Thyroid gland (tissue), 4 donors: ENCODE data around the gene SELENOK. TPM values are rescaled to one million over a fixed set of nuclear protein-coding genes. Genes with fewer than 3 reads are reported as not detected.
"Not testable (repeated sequence)": the region's sequence is repeated elsewhere in the genome, so short reads cannot be mapped to it uniquely, and the experiment has no call there.

Experiments used
- DNase-seq, 2 donors: peaks; one replicate each; pipeline ENCODE4 v3.0.0-alpha.2; 2019
- H3K27ac ChIP-seq, 3 donors: fragments of 200-600 bp; sonication (generic); 1 replicate in 2 of 3; 2 replicates in 1 of 3; pipeline ENCODE4 v1.5.1; 2016 to 2019; ENCODE audit warnings: mild to moderate bottlenecking in 1 of 3, moderate library complexity in 1 of 3
- H3K27me3 ChIP-seq: fragments of 200-600 bp; sonication (generic); one replicate; pipeline ENCODE4 v1.5.1; 2019
- H3K36me3 ChIP-seq, 2 donors: fragments of 200-600 bp; sonication (generic); one replicate each; pipeline ENCODE4 v1.5.1; 2016 to 2019
- H3K4me1 ChIP-seq, 2 donors: fragments of 200-600 bp; sonication (generic); one replicate each; pipeline ENCODE4 v1.5.1; 2017 to 2019
- H3K4me3 ChIP-seq, 3 donors: fragments of 200-600 bp; sonication (generic); replicated peaks in 1 of 3; 1 replicate in 2 of 3; 2 replicates in 1 of 3; pipeline ENCODE4 v1.5.1; 2016; ENCODE audit warnings: mild to moderate bottlenecking in 1 of 3
- H3K9me3 ChIP-seq: fragments of 200-600 bp; sonication (generic); one replicate; pipeline ENCODE4 v1.5.1; 2017
- POLR2A ChIP-seq, 2 donors: fragments of 450-650 bp; IDR thresholded peaks; one replicate each; pipeline ENCODE4 v1.6.1; 2017; ENCODE audit warnings: antibody characterized with exemption in 2 of 2, mild to moderate bottlenecking in 2 of 2, moderate library complexity in 1 of 2
- WGBS, 2 donors: methylation state at CpG; one replicate each; pipeline ENCODE4 v1.1.5; 2017; 5-methylcytosine and 5-hydroxymethylcytosine counted together
- intact Hi-C: fragments of 100-400 bp; cut with DNase I; formaldehyde crosslinking; loops from one replicate; pipeline ENCODE4 v1.15.1; 2023
- total RNA-seq, 4 donors: library from RNA; depleted of rRNA; stranded (reverse); fragments of >200 nt; gene quantifications; one replicate each; pipeline ENCODE4 v1.2.3, GENCODE V29; 2016
- TF ChIP-seq, protein P1 (sequence below), 6 experiments: fragments of 200-600 bp in 3 of 6; fragments of 450-650 bp in 3 of 6; sonication (generic) in 3 of 6; IDR thresholded peaks; one replicate each; pipeline ENCODE4 v1.5.1; 2016 to 2019; ENCODE audit warnings: antibody characterized with exemption in 6 of 6, mild to moderate bottlenecking in 2 of 6, inconsistent platforms in 1 of 6, moderate library complexity in 1 of 6

Gene SELENOK
- total RNA-seq, 4 donors from 2014 or later: 79.0 to 132 (median 124) TPM

DNA sequence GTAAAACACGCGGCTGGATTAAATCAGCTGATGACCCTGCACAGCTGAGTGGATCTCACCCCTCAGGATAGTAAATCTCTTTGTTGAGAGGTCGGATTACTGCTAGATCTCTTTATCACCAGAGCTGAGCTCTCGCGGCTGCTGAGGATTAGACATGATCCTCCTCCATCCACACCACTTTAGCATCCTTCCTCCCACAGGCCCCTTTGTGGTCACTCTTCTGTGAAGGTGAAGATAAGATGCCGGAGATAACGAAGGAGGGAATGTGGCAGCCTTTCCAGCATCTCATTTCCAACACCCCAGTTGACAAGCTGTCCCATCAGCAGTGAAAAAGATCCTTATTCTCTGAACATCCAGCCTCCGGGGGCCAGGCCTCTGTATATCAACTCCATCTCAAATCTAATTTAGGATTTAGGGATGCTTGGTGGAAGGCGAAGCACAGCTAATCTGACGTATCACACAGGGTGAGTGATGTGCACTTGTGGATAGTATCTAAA lies 47.5 kb upstream of the SELENOK start:
- intact Hi-C loops: no loop called here
- no peaks in the 10 kb centered on the region for H3K4me1 ChIP-seq
- TF ChIP-seq, protein P1, sequence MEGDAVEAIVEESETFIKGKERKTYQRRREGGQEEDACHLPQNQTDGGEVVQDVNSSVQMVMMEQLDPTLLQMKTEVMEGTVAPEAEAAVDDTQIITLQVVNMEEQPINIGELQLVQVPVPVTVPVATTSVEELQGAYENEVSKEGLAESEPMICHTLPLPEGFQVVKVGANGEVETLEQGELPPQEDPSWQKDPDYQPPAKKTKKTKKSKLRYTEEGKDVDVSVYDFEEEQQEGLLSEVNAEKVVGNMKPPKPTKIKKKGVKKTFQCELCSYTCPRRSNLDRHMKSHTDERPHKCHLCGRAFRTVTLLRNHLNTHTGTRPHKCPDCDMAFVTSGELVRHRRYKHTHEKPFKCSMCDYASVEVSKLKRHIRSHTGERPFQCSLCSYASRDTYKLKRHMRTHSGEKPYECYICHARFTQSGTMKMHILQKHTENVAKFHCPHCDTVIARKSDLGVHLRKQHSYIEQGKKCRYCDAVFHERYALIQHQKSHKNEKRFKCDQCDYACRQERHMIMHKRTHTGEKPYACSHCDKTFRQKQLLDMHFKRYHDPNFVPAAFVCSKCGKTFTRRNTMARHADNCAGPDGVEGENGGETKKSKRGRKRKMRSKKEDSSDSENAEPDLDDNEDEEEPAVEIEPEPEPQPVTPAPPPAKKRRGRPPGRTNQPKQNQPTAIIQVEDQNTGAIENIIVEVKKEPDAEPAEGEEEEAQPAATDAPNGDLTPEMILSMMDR (IDR thresholded peaks at IDR 0.05): no peak
- no peak for TF ChIP-seq POLR2A (IDR thresholded peaks at IDR 0.05)
- no peaks in the 10 kb centered on the region for H3K9me3 ChIP-seq
- H3K36me3 ChIP-seq: no peaks in the 10 kb centered on the region
- no peak for DNase-seq
- no peaks in the 10 kb centered on the region for H3K27me3 ChIP-seq
- no peak overlapping the region for H3K27ac ChIP-seq
- 45% methylated on average over 10 of the region's 10 CpGs for WGBS, 2 donors
- no peak overlapping the region for H3K4me3 ChIP-seq

DNA sequence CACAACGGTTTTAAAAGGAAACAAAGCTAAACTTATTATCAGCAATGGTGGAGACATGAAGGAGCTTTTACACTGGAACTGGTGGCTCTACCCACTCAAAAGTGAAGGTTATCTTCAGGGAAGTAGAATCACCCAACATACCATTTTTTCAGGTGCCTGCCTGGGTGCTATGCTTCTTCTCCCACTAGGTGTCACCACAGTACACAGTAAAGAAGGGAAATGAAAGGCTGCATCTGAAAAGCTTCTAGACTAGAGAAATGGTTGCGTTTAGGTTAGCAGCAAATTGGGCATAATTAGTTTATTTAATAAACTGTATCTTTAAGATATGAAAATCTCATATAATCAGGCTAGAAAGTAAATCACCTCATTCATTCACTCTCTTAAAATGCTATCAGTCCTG lies 47.0 kb upstream of the SELENOK start:
- no peak overlapping the region for H3K27ac ChIP-seq
- no peaks in the 10 kb centered on the region for H3K27me3 ChIP-seq
- WGBS, 2 donors: 4 to 9% methylated on average over 2 of the region's 2 CpGs
- no peak for TF ChIP-seq POLR2A (IDR thresholded peaks at IDR 0.05)
- TF ChIP-seq, protein P1 (IDR thresholded peaks at IDR 0.05): peak; percentile 26 to 80 (median 74)
- no peak overlapping the region for H3K4me3 ChIP-seq
- H3K4me1 ChIP-seq: no peaks in the 10 kb centered on the region
- H3K36me3 ChIP-seq: no peaks in the 10 kb centered on the region
- intact Hi-C loops: no loop called here
- H3K9me3 ChIP-seq: no peaks in the 10 kb centered on the region
- peak; percentile 41 for DNase-seq

DNA sequence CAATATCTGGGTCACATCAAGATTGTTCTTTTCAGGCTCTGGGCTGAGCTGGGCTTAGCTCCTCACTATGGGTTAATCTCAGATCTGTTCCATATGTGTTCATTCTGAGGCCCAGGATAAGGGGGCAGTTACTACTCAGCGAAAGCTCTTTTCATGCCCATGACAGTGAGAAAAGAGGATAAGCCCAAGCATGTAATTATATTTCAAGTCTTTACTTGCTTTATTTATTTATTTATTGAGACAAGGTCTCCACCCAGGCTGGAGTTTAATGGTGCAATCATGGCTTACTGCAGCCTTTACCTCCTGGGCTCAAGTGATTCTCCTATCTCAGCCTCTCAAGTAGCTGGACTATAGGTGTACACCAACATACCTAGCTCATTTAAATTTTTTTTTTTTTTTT lies 44.7 kb upstream of the SELENOK start:
- no peaks in the 10 kb centered on the region for H3K9me3 ChIP-seq
- DNase-seq: no peak
- no peaks in the 10 kb centered on the region for H3K4me1 ChIP-seq
- no peaks in the 10 kb centered on the region for H3K36me3 ChIP-seq
- intact Hi-C loops: no loop called here
- H3K27ac ChIP-seq: no peak overlapping the region
- WGBS, 2 donors: 87 to 94% methylated on average over 1 of the region's 1 CpG
- H3K27me3 ChIP-seq: no peaks in the 10 kb centered on the region
- TF ChIP-seq, protein P1 (IDR thresholded peaks at IDR 0.05): no peak
- no peak for TF ChIP-seq POLR2A (IDR thresholded peaks at IDR 0.05)
- H3K4me3 ChIP-seq: no peak overlapping the region

GRCh38 chr3:53935283-53935901 lies 43.7 kb upstream of the SELENOK start:
- Histone ChIP-seq H3K9me3 (no peaks in the 10 kb centered on the region), H3K27me3 (no peaks in the 10 kb centered on the region), H3K36me3 (no peaks in the 10 kb centered on the region), H3K4me1 (no peaks in the 10 kb centered on the region), H3K4me3 (no peak overlapping the region), H3K27ac (no peak overlapping the region)
- intact Hi-C loops: no loop called here
- no peak for DNase-seq
- TF ChIP-seq, protein P1 (IDR thresholded peaks at IDR 0.05): no peak
- no peak for TF ChIP-seq POLR2A (IDR thresholded peaks at IDR 0.05)
- 0 to 97% methylated on average over 1 of the region's 1 CpG for WGBS, 2 donors

DNA sequence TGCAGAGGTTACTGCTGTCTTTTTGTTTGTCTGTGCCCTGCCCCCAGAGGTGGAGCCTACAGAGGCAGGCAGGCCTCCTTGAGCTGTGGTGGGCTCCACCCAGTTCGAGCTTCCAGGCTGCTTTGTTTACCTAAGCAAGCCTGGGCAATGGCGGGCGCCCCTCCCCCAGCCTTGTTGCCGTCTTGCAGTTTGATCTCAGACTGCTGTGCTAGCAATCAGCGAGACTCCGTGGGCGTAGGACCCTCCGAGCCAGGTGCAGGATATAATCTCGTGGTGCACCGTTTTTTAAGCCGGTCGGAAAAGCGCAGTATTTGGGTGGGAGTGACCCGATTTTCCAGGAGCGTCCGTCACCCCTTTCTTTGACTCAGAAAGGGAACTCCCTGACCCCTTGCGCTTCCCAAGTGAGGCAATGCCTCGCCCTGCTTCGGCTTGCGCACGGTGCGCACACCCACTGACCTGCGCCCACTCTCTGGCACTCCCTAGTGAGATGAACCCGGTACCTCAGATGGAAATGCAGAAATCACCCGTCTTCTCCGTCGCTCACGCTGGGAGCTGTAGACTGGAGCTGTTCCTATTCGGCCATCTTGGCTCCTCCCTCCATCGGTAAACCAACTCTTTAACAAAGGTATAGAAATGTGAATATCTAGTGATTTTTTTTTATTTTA lies 35.7 kb upstream of the SELENOK start:
- H3K27ac ChIP-seq, DNase-seq, H3K4me1 ChIP-seq, H3K27me3 ChIP-seq, H3K36me3 ChIP-seq, H3K9me3 ChIP-seq, H3K4me3 ChIP-seq, intact Hi-C loops: not testable (repeated sequence)
- 80 to 89% methylated on average over 26 to 29 of the region's 30 CpGs for WGBS, 2 donors
